GM21576 (cell line): ENCODE data around the gene EBF3.

Experiments
- ATAC-seq: cut with Tn5 transposase; IDR thresholded peaks from one replicate; pipeline ENCODE4 v1.9.1; 2021; ENCODE audit warnings: mild to moderate bottlenecking, moderate library complexity; ENCODE audit not compliant: unreplicated experiment

Gene EBF3

GRCh38 chr10:129811208-129811607, 152.9 kb downstream of the EBF3 start:
- ATAC-seq: no peak

GRCh38 chr10:129809841-129810240, 154.2 kb downstream of the EBF3 start:
- ATAC-seq: no peak

DNA sequence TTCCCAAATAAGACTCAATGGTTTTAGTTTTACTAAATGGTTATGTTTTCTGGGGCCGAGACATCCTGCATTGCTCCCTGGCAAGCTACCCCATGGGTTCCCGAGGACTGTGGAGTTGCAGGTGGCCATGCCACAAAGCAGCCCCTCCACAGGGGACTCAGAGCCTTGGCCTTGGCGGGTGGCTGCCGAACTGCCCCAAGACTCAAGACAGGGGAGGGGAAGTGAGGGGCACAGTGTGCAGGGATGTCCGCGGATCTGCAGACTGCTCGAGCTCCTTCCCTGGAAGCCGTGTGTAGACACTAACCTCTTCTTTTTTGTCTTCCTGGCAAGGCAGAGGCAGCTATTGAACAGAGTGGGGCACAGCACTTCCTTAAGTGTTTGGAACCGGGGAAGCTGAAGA, 154.6 kb downstream of the EBF3 start:
- ATAC-seq: no peak

DNA sequence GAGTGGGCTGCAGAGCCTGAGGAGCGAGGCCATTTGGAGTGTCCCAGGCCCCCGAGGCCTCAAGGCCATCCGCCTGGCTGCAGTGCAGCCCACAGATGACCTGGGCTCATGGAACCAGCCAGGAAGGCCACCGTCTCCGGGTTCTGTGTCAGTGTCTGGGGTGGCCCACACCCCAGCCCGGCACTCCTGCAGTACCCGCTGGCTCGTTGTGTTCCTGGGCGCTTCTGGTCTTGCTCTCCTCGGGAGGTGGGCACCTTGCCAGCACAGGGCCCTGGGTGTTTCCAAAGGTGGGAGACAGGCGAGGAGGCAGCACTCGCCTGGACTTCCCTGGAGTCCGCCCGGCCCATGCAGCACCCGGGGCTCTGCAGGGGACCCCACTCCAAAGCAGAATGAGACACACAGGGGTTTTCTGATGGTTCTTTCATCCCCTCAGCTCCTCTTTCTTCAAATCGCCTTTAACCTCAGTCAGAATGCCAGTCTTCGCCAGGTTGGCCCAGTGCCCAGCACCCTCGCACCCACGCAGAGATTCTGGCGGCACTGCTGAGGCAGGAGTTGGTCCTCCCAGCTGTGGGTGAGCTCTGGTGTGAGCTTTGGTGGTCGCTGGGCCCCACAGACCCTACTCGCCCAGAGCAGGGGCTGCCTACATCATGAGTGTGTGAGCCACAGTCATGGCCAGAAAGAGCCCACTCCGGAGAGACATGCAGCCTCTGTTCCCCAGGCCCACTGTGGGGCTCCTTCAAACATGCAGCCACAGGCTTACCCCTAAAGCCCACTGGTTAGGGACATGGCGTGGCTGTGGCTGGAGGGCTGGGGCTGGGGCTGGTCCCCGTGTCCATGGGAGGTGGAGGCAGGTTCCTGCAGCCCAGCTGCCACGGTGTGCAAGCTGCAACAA, 155.7 kb downstream of the EBF3 start:
- no peak for ATAC-seq

DNA sequence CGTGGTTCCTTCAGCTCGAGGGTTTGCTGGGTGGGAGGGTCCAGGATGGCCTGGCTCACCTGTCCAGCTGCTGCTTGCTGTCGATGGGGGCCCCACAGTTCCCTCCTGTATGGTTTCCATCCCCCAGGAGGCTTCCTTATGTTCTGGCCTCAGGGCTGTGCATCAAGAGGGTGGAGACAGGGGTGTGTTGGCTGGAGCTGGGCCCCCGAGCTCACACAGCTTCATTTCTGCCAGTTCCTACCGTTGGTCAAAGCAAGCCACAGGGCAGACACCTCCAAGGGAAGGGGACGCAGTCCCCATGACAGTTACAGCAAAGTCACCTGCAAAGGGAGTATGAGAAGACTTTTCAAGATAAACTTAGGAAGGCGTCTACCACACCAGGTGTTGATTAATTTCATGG, 156.9 kb downstream of the EBF3 start:
- no peak for ATAC-seq

- no peak for ATAC-seq
These were observed 163.2 kb downstream of the EBF3 start for GRCh38 chr10:129800796-129801340.

DNA sequence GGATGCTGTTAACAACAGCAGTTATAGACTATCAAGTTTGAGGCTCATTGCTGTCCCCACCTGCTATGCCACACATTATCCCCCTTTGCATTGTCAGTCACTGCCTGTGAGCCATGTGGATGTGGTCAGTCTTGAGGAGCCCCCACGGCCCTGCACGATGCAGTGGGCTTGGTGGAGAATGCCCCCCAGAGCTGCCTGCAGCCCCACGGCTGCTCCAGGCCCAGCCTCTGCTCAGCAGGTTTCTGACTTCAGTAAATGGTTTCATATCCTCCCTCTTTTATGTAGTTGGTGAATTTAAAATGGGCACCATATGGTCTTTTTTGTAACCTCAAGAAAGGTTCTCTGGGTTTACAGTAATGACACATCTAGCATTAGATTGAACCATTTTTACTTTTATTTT, 164.1 kb downstream of the EBF3 start:
- no peak for ATAC-seq

DNA sequence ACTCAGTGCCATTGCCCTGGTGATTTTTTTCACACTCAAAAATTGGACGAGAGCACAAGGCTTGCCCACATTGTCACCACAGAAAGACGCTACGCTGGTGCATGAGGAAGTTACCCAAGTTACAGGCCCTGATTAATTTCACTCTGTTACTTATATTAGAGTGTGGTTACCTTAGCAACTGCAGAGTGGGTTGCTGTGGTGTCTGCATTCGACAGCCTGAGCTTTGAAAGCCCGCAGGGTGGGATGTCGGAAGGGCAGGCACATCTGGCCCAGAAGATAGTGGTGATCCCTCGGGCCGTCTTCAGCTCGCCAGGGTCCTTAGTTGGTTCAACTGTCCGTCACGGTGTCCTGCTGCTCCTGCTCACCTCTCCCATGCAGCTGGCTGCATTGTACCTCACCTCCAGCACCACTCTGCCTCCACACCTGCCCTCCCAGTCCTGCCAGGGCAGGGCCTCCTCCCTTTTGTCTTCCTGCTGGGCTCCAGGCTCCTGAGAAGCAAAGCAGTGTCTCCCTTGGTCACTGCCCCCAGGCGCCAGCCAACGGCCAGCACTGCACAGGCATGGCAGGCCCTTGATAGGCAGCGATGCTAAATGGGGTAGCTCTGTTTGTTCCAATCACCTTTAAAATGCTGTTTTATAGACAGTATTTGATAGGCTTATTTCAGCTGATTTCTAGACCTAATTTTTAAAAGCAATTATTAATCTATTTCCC, 167.2 kb downstream of the EBF3 start:
- no peak for ATAC-seq

DNA sequence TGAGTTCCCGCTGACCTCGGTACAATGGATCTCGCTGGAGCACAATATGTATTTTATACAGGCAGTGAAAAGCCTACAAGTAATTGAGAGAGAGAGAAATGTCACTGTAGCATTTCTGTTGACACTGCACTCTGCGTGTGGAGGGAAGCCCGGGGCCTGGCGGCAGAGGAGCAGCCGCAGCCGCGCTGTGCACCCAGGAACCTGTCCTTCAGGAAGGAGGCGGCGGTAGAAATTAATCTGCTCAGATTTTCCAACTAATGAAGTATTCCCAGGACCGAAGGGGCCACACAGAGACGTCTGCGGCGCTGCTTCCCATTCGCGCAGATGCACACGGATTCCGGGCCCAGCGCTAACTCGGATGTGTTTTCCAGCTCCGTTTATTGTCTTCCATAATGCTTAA, 170.1 kb downstream of the EBF3 start:
- ATAC-seq: no peak

DNA sequence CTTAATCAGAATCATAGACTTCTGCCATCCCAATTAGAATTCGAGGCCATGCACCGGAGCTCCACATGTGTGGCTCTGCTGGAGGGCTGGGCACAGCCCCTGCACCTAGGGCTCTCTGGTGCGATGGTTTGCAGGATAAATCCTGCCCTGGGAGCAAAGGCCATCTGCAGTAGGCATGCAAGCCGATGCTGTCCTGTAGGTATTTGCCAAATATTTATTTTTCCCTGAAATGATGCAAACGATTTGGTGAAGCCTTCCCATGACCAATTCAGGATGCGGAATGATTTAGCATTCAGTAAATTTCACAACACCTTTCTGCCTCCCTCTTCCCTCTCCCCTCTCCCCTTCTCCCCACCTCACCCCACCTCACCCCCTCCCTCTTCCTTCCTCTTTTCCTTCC, 170.6 kb downstream of the EBF3 start:
- no peak for ATAC-seq

DNA sequence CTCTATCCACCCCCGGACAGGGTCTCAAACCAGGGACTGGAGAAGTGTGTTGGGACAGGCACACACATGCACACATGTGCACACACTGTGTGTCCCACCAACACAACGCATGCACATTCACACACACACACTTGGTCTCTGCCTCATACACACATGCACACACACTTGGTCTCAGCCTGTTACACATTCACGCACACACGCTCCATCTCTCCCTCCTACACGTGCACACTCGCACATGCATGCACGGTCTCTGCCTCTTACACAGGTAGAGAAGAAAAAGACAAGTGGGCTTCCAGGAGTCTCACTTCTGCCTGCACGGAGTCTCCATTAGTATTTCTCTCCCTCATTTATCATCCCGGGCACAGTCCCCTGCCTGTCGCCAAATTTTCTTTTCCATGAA, 171.2 kb downstream of the EBF3 start:
- no peak for ATAC-seq

DNA sequence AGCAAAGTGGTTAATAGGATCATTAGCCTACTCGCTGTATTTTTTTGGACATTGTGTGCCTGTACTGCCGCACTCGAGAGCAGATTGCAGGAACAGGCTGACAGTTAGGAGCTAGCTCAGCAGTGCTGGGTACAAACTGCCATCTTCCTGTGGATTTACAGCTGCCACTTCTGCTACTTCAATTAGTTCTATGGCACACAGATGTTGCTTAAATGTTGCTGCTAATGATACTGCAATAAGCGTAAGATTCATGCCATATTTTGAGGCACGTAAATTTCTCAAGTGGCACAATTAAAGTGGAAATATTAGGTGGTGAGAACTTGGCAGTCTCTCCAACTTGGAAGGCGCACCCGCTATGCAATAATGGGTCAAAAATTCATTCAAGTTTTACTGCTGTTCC, 171.9 kb downstream of the EBF3 start:
- no peak for ATAC-seq

DNA sequence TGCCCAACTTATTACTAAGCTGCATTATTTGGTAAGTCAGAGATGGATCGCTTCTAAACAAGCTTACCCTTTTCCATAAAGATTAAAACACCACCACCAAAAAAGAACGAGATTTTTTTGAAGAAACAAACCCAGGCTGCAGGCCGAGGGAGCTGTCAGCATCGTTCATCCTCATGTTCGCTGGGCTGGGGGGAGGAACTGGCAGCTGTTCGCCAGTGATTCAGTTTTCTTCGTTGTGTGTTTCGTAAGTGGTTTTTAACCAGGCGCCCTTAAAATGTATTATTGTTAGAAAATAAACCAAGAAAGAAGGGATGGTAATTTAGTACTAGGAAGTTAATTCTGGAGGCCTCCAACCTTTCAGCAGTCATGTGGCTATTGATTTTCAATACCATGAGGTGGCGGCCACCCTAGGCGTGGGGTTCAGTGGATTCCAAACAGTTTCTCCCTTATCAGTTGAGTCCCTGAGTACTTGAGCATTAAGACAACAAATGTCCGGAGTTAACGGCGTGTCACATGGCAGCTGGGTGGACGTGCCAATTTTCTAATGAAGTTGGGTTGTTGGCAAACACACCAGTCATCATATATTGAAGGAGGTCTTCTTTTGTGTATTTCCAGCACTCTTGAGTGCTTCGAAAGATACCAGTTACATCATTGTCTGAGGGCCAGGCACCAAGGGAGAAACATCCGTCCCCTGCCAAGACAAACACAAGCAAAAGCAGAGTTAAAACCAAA, 173.2 kb downstream of the EBF3 start:
- ATAC-seq: no peak

DNA sequence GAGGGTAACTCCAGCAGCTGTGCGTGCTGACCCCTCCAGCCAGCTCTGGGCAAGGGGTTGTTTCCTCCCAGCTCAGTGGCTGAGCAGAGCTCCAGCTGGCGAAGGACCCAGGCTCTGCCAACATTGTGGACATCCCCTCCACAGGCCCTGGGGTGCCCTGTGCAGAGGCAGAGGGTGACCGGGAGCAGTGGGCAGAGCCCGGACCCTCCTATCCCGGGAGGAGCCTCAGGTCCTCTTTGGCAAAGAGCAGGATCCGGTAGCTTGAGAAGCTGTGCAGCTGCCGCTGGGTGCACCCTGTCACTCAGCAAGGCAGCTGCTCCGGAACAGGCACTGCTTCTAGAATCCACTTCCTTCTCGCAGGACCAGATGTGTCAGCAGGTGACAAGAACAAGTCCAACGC, 175.9 kb downstream of the EBF3 start:
- ATAC-seq: no peak

GRCh38 chr10:129787557-129787956, 176.5 kb downstream of the EBF3 start:
- ATAC-seq: no peak

- no peak for ATAC-seq
These were observed 177.9 kb downstream of the EBF3 start for GRCh38 chr10:129786216-129786615.

DNA sequence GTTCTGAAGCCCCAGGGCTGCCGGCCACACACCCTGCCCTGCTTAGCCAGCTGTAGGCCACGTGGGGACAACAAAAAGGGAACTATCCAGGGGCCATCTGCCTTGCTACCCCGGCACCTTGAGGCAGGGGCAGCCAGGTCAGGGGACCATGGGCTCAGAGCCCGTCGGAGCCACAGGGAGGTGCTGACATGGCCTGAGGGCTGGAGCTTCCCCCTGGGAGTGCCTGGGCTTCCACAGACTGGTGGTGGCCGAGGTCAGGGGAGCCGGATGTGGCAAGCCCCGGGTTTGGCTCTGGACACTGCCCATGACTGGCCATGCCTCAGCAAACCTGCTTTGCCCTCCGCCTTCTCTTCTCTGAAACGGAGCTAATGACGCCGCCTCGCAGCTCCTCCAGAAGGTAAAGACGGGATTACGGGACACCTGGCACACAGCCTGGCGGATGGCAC, 178.5 kb downstream of the EBF3 start:
- ATAC-seq: no peak
